RPMI8226 (cell line): ENCODE results near the gene SH3RF3.

ENCODE experiments used
- DNase-seq: peaks from one replicate; pipeline ENCODE4 v3.0.0-alpha.2; 2015

The SH3RF3 gene

DNA sequence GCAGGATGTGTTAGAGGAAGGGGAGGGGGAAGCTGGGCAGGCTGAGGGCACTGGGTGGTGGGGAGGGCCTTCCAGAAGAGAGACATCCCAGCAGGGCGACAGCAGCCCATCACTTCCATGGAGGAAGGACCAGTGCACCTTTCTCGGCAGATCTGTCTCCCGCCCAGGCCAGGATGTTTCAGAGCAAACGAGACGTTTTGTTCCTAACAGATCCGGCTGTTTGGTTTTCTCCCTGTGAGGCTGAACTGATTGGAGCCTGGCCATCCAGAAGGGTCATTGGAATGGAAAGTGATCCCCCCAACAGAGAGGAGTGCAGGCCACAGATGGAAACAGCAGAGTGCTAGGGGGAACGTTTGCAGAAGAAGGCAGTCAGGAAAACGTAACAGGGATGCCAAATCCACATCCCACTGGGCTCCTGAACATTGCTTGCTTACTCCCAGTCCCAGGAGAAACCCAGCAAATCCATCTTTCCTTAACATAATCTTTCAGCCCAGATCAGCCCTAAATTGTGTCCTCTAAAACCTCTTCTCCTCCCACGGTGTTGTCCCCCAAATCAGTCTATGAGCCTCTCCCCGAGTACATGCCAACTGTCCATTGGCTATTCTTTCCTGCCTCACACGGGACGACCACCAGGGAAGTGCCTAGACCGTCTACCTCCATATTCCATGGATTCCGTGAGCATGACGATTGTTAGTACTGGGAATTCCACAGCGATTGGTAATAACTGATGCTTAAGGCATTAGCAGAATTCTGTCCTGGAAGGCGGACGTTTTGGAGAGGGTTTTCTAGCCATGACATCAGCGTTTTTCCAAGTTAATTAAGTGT is 357.9 kb downstream of the SH3RF3 start:
- no peak for DNase-seq

DNA sequence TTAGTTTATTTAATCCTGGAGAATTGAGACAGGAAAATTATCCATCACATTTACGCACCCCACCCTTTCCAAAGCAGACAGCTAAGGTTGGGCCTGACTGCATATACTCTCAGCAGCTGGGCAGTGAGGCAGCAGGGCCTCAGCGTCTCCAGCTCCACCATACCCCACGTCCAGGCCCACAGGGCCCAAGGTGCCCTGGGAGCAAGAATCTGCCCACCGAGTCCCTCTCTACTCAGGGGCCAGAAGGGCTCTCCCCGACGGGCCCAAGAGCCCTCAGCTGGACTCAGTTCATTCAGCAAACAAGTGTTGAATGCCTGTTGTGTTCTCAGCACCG is 358.5 kb downstream of the SH3RF3 start:
- DNase-seq: no peak

DNA sequence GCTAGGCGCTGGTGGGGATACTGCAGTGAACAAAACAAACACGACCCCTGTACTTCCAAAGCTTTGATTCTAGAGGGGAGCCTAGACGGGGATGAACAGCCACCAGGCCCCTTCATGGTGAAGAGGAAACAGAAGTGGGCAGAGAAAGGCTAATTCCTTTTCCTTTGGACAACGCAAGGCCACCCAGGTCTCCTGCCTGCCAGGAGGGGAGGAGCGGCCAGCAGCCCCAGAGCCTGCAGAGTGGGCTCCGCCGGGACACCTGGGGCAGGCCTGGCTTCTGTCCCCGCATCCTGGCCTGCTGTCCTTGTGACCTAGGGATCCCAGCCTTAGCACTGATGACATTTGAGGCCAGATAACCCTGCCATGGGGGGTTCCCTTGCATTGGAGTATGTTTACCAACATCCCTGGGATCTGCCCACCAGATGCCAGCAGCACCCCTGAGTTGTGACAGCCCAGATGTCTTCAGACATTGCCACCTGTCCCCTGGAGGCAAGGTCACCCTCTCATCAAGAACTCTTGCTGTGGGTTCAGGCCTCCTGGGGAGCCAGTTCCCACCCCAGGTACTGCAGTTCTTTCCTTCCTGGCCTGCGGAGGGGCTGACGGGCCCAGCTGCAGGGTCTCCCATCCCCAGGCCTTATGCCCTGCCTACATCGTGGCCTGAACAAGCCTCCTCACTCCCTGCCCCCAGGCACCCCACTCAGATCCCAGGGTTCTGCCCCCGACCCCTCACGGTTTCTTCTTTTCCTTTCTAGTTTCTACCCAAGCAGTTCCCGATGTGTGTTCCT is 359.1 kb downstream of the SH3RF3 start:
- DNase-seq: no peak

DNA sequence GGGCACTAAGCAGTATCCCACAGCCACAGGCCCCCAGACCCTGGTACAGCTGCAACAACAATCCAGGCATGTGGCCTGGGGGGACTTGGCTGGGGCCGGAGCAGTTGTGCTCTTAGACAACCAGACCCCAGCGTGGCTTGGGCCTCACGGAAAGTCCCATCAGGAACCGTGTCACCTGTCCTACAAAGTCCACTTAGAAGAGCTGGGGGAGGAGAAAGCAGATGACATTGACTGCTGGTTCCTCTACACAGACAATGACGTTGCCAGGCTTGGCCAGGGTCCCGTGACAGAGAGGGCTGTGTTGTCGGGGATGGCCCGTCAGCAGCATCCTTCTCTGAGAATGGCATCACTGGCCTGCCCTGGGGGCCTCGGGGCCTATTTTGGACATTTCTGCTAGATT is 360.3 kb downstream of the SH3RF3 start:
- DNase-seq: no peak

DNA sequence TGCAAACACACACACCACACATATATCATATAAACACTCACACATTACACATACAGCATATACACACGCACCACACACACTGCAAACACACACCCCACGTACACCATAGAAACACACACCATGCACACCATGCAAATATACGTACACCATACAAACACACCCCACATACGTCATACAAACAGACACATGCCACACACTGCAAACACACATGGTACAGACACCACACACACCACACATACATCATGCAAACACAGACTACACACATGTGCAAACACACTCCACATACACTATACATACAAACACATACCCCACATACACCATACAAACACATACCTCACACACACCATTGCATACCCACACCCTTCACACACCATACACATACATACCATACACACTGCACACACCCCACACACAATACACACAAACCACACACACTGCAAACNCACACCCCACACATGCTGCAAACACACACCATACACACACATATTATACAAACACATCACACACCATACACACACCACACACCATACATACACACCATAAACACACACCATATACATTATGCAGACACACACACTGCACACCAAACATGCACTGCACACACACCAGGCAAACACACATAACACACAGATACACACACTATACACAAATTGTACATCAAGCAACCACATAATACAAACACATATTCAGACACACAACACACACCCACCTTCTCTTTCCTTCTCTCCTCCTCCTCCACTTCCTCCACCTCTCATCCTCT is 364.4 kb downstream of the SH3RF3 start:
- DNase-seq: no peak

DNA sequence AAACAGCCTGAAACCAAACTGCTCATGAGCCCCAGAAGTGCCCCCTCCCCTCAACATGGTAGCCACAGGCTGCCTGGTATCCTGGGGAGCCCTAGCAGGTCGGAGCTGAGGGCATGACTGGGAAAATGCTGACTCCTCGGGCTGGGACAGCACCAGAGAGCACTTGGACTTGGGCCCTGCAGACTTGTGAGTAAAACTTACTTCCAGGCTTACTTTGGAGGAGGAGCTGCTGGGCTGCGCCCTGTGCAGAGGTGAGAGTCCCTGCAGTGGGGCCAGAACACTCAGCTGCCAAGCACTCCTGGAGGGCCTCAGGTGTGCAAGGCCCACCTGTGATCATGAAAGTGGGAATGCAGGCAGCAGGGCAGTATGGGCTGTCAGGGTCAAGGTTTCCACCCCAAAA is 365.3 kb downstream of the SH3RF3 start:
- no peak for DNase-seq

DNA sequence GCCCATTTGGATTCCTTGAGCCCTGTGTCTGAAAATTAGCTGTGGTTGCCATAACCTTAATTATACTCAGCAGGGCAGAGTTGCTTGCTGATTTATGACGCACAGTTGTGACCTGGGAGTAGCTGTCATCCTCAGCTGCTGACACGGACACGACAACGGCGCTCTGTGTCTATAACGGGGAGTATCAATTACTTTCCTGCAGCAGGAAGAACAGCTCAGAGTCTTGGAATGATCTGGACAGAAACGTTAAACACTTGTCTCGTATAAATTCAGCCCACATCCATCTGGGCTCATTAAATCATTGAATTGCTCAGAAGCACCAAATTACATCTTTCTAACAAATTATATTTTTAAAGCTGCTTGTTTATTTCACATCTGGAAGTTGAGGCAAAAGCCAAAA is 368.5 kb downstream of the SH3RF3 start:
- no peak for DNase-seq

DNA sequence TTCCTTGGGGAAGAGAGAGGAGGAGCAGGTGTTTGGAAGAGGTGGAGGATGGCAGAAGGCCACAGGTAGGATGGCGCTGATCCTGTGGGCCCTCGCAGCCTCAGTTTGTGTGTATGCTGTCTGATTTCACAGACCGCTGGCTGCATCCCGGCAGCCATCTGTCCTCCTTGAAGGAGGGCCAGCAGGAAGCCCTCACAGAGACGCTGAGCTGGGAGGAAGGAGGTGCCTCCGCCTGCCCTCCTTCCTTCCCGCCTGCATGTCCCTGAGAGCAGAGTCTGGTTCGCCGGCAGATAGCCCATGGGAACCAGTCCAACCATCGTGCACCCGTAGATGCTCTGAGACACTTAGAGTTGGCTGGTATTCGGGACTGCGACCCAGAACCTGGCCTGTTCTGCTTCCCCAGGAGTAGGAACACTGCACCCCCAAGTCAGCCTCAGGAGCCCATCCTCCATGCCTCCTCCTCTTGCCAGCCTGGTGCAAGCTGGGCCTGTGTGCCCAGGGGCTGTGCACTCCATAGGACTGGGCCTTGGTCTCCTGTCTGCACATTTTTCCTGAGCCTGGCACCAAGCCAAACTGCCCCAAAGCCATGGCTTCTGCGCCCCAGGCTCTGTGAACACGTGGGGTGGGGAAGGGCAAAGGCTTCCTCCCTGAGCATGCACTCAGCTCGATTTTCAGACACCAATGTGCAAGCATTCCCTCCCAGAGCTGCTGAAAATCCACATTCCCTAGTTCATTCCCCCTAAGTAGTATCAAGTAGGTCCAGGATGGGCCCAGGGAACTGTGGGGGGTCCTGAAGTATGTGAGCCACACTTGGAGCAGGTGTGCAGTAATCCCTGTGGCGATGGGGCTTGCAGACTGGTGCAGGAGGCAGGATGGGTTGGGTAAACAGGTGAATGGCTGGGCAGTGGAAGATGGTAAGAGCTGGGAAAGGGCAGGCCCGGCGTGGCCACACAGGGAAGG is 369.2 kb downstream of the SH3RF3 start:
- no peak for DNase-seq

DNA sequence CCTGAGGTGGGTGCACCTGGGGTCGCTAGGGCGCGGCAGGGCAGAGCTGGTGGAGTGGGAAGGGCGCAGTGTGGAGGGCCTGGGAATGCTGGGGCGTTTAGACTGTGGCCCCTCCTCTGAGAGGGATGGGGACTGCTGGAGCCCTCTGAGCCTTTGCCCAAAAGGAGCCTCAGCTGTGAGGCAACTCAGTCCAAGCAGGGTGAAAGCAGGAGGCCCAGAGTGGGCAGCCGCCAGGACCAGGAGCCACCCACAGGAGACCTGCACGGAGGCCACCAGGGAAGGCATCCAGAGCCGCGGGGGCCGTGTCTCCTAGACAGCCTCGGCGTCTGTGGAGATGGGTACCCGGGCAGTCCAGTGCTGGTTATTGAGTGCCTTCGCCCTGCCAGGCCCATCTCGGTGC is 369.9 kb downstream of the SH3RF3 start:
- DNase-seq: no peak

DNA sequence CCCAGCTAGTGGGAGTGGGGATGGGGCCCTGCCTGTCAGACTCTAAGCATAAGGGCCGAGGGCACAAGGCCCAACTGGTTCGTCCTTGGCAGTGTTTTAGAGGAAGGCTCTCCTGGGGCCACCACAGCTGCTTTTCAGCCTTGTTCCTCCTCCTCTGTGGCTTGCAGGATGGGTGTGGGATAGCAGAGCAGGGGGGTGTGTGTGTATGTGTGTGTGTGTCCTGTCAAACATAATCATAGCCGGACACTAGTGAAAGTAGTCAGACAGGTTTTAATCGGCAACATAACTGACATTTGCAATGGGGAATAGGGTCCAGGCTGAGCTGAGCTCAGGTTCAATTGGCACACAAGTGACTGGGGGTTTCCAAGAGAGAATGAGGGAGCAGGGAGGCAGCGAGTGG is 370.6 kb downstream of the SH3RF3 start:
- DNase-seq: no peak

DNA sequence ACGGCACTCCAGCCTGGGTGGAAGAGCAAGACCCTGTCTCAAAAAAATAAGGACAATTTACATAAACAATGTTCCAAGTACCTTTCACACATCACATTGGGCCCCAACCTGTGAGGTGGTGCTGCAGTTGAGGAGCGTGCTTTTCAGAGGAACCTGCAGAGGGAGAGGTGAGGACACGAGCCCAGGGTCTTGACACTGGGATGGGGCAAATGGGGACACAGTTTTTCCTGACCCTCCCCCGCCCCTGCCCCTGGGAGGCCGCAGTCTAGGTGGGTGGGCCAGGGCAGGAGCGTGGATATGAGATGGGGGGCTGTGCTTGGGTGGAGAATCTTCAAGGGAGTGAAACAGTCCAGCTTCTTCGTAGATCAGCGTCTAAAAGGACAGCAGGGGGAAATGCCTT is 371.9 kb downstream of the SH3RF3 start:
- DNase-seq: no peak

DNA sequence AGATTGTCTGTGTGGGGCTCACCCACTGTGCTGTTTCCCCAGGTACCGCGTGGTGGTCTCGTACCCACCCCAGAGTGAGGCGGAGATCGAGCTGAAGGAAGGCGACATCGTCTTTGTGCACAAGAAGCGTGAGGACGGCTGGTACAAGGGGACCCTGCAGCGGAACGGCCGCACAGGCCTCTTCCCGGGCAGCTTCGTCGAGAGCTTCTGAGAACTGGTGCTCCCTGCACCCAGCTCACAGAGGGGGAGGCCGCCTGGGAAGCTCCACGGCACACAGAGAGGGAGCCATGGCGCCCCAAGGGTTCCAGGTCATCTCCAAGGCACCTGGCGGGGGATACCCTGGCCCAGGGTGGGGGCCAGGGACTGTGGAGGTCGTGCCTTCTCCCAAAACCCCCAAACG is 372.5 kb downstream of the SH3RF3 start:
- DNase-seq: no peak

DNA sequence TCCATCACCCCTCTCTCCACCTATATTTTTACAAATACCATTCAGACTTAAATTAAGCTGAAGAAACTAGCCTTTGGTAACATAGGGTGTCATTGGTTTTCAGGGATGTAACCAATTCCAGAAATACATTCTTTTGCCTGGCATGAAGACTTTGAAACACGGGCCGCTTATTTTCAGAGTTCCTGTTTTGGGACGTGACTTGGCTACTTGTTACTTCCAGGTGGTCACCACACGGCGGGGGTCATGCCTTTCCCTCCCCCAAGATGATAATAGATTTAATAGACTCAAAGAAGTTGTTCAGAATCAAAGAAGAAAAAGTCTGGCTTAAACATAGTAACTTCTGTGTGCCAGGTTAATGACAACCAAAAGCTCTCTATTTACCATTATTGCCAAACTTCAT is 374.2 kb downstream of the SH3RF3 start:
- no peak for DNase-seq

DNA sequence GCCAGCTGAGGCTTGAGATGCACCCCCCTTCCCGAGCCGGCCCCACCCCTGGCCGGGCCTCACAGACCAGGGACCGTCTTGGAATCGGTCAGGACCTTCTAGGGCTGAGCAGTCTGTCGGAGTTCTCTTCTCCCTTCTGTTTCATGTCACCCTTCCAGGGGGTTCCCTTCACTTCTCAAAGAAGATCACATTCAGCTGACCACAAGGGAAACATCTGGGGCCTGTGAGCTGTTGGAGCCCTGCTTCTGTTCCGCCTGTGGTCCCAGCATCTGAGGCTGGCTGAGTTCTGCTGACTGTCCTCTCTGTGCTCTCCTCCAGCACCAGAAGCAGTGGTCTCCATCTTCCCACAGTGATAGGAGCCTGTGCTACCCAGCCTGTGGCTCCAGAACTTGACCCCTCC is 378.2 kb downstream of the SH3RF3 start:
- DNase-seq: peak; percentile 33

DNA sequence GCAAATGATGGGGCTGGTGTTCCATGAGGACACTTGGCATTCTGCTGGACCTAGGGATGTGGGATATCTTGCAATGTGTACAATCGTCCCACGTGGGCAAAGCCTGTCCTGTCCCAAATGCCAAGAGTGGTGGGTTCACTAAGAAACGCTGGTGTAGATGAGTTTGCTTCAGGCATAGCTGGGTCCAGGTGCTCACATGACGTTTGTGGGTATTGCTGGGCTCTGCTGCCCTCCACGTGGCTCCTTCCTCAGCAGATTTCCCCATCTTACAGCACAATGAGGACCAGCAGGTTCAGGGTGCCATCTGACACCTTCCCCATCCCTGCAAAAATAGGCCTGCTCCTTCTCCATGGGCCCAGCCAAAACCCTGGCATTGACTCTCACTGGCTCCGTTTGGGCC is 378.8 kb downstream of the SH3RF3 start:
- no peak for DNase-seq

DNA sequence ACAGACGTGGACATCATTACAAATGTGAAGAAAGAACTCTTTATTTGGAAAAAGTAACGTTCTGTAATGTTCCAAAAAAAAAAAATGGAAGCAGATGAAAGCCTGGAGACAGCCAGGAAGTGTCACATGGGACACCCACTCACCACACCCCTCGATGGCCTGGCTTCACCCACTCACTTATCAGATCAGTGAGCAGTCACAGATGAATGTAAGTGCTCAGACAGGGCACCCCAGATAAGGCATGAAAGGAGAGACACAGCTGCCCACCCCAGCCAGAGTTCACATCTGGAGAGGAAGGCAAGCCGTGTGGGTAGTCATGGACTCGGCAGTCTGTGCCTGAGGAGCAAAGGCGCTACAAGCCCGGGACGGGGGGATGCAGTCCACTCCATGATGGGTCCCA is 379.6 kb downstream of the SH3RF3 start:
- no peak for DNase-seq

DNA sequence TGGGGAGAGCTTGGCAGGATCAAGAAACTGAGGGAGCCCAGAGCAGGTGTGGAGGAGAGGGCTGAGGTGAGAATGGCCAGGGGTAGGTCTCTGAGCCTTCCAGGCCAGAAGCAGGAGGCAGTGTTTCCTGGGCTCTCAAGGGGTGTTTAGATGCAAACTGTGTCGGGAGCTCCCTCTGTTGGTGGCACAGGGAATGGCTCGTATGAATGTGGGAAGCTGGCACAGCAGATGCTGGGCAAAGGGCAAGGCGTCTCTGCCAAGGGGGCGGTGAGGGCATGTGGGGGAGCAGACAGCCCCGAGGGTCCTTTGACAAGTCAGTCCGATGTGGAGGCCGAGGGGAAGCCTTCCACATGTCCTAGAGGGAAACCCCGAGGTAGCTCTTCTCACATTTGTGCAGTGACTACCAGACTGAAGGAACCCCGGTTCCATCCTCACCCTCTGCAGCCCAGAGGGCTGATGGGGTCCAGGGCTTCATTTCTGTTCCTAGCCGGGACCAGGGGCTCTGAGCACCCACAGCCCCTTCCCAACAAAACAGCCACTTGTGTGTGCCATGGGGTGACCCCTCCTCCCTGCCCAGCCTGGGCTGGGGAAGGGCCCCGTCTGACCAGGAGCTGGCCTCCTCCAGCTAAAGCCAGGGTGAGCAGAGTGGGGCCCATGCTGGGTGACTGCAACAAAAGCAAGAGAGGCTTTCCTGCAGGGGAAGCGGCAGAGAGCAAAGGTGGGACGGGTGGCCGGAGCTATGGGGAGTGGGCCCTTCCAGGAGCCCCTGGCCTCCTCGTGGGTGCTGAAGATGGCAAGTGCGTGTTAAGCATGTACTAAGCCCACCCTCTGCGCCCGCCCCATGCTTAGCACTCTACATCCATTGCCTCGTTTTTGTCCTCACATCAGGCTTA is 381.4 kb downstream of the SH3RF3 start:
- DNase-seq: peak; percentile 86

DNA sequence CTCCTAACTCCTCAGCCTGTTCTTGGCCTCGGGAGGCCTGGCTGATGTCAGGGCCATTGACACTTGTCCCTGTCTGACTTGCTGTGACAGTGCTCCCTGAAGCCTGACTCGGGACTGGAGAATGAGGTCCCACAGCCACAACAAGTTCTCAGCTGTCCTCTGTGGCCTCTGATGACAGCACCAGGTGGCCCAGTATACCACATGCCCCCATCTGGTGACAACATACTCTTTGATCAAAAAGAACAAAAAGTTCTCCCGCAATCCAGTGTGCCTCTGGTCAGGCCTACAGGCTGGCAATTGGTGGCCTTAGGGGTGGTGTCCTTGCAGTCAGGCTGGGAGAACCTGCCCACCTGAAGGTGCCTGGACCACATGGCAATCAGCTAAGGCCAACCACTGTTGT is 382.2 kb downstream of the SH3RF3 start:
- DNase-seq: no peak

DNA sequence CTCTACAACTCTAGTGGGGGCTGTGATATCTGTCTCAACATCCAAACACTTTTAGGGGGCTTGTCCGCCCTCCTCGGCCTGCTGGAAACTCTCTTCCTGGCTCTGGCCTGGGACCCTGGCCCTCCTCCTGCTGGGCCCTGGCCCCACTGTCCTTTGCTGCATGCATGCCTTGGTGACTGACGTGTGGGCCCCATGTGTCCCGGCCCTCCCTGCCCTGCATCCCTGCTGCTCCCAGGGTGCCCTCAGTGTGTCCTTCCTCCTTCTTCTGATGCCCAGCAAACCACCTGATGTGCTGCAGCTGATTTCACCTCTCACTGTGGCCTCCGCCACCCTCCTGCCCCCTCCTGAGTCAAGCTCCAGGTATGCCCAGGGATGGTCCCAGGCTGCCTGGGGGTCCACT is 383.1 kb downstream of the SH3RF3 start:
- no peak for DNase-seq

DNA sequence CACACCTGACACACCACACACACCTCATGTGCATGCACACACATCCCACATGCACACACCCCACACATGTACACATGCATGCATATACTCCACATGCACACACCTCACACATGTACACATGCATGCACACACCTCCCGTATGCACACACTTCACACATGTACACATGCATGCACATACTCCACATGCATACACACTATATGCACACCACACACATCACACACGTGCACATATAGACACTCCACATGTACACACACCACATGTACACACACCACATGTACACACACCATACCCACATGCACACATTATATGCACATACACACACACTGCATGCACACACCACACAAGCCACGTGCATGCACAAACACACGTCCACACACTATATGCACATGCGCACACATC is 384.2 kb downstream of the SH3RF3 start:
- no peak for DNase-seq

DNA sequence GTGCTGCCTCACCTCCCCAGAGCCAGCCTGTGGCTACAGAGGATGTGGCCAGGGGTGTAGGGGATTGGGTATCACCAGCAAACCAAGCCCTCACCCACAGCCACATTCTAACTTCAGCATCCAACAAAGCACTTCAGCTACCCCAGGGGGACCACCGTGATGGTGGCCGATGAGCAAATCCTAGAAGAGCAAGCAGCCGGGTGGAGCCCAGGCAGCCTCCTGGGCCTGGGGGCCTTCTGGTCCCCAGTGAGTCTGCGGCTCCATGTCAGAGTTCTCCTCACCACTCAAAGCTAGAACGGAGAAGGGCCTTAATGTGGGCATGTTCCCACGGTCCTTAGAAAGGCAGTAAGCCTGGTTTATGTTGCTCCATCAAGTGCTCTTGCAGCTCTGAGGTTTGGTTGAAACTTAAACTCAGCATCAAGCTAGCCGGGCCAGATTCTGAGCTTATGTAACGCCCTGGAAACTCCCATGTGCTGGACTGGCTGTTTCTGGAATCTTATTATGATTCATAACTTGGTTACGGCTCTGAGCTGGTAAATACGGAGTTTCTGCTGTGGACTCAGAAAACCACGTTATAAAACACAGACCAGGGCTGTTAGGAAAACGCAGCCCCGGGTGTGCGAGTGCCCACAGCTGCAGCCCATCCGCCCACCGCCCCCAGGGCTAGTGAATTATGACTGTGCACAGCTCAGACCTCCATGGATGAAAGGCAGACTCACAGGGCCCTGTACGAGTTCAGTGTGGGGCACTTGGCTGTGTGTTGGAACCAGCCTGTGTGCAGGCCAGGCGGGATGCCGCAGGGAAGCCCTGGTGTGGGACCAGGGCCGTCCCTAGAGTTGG is 385.0 kb downstream of the SH3RF3 start:
- DNase-seq: no peak
